GM12878 (cell line): Measurements from ENCODE around the gene BLOC1S5. TPM values are rescaled to one million over a fixed set of nuclear protein-coding genes. Genes with fewer than 3 reads are reported as not detected.

Experiments used
- EZH2 ChIP-seq: IDR thresholded peaks from 2 replicates; pipeline ENCODE4 v1.6.1; 2012; ENCODE audit warnings: low read depth, mild to moderate bottlenecking, control low read depth, inconsistent platforms, low read length, borderline replicate concordance; ENCODE audit not compliant: control insufficient read depth
- SP1 ChIP-seq: IDR thresholded peaks from one replicate; pipeline ENCODE4 v1.6.1; 2011; ENCODE audit warnings: low read depth, low read length
- ZNF207 ChIP-seq: fragments of 450-650 bp; IDR thresholded peaks from 2 replicates; pipeline ENCODE4 v1.6.1; 2014; ENCODE audit warnings: antibody characterized with exemption, mild to moderate bottlenecking, borderline replicate concordance
- polyA plus RNA-seq, 11 experiments: library from polyadenylated mRNA; depleted of rRNA in 4 of 11; unstranded in 6 of 11; stranded (reverse) in 5 of 11; fragments of >200 nt; fragmentation: Nextera tagmentation in 4 of 11; fragmentation: Illumina TruSeq in 1 of 11; extraction: Ambion mirVana in 4 of 11; extraction: Trizol in 1 of 11; gene quantifications; 1 replicate in 1 of 11; 2 replicates in 10 of 11; pipeline versions ENCODE4 v1.2.1 to v1.2.3, GENCODE V29; 2011 to 2016; ENCODE audit warnings: inconsistent platforms in 2 of 11, missing spikeins in 2 of 11, low read depth in 1 of 11
- total RNA-seq, 4 experiments: library from RNA; depleted of rRNA in 3 of 4; stranded (reverse); fragments of >200 nt in 3 of 4; fragmentation: Illumina TruSeq in 1 of 4; extraction: Trizol in 1 of 4; gene quantifications; 2 replicates each; pipeline versions ENCODE4 v1.2.1 to v1.2.3, GENCODE V29; 2013 to 2021
- TF ChIP-seq, protein P1 (sequence below): IDR thresholded peaks from 2 replicates; pipeline ENCODE4 v1.6.1; 2012; ENCODE audit warnings: improper control_type of control experiment, low read depth, low read length; ENCODE audit not compliant: insufficient replicate concordance
- TF ChIP-seq, protein P2 (sequence below): IDR thresholded peaks from 2 replicates; pipeline ENCODE4 v1.6.1; 2011; ENCODE audit warnings: low read depth, mild to moderate bottlenecking, low read length, moderate library complexity, borderline replicate concordance; ENCODE audit errors: extremely low read depth
- TF ChIP-seq, protein P3 (sequence below): IDR thresholded peaks from 2 replicates; pipeline ENCODE4 v1.6.1; 2012; ENCODE audit warnings: low read depth, low read length, improper control_type of control experiment
- TF ChIP-seq, protein P4 (sequence below): fragments of 450-650 bp; IDR thresholded peaks from 2 replicates; pipeline ENCODE4 v1.6.1; 2016; ENCODE audit warnings: mild to moderate bottlenecking

The BLOC1S5 gene
- total and polyA plus RNA-seq, 10 of the 15 experiments (the other 5 are each of a cell fraction or from before 2014, with no cell fraction given): 4.3 to 22.2 (median 16.1) TPM

DNA sequence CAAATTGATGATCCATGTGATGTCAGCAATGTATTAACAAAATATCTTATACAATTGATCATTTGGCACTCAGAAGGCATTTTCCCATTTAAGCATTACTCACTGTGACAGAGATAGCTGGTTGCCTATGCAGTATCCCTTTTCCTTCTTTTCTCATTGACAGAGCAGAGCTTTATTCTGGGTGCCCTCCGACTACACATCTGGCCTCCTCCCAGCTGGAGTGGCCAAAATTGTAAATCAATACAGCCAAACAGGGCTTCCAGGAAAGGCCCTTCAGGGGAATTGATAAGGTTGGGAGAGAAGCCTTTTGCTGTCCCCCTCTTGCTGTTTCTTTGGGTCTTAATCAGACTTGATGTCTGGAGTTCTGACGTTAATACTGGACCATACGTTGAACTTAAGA, 9.6 kb upstream of the BLOC1S5 start (continued):
- TF ChIP-seq, protein P1, sequence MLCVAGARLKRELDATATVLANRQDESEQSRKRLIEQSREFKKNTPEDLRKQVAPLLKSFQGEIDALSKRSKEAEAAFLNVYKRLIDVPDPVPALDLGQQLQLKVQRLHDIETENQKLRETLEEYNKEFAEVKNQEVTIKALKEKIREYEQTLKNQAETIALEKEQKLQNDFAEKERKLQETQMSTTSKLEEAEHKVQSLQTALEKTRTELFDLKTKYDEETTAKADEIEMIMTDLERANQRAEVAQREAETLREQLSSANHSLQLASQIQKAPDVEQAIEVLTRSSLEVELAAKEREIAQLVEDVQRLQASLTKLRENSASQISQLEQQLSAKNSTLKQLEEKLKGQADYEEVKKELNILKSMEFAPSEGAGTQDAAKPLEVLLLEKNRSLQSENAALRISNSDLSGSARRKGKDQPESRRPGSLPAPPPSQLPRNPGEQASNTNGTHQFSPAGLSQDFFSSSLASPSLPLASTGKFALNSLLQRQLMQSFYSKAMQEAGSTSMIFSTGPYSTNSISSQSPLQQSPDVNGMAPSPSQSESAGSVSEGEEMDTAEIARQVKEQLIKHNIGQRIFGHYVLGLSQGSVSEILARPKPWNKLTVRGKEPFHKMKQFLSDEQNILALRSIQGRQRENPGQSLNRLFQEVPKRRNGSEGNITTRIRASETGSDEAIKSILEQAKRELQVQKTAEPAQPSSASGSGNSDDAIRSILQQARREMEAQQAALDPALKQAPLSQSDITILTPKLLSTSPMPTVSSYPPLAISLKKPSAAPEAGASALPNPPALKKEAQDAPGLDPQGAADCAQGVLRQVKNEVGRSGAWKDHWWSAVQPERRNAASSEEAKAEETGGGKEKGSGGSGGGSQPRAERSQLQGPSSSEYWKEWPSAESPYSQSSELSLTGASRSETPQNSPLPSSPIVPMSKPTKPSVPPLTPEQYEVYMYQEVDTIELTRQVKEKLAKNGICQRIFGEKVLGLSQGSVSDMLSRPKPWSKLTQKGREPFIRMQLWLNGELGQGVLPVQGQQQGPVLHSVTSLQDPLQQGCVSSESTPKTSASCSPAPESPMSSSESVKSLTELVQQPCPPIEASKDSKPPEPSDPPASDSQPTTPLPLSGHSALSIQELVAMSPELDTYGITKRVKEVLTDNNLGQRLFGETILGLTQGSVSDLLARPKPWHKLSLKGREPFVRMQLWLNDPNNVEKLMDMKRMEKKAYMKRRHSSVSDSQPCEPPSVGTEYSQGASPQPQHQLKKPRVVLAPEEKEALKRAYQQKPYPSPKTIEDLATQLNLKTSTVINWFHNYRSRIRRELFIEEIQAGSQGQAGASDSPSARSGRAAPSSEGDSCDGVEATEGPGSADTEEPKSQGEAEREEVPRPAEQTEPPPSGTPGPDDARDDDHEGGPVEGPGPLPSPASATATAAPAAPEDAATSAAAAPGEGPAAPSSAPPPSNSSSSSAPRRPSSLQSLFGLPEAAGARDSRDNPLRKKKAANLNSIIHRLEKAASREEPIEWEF: no peak
- TF ChIP-seq SP1 (no peak), EZH2 (no peak), ZNF207 (no peak)
- TF ChIP-seq, protein P2, sequence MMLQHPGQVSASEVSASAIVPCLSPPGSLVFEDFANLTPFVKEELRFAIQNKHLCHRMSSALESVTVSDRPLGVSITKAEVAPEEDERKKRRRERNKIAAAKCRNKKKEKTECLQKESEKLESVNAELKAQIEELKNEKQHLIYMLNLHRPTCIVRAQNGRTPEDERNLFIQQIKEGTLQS: no peak
- TF ChIP-seq, protein P3, sequence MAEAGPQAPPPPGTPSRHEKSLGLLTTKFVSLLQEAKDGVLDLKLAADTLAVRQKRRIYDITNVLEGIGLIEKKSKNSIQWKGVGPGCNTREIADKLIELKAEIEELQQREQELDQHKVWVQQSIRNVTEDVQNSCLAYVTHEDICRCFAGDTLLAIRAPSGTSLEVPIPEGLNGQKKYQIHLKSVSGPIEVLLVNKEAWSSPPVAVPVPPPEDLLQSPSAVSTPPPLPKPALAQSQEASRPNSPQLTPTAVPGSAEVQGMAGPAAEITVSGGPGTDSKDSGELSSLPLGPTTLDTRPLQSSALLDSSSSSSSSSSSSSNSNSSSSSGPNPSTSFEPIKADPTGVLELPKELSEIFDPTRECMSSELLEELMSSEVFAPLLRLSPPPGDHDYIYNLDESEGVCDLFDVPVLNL: no peak
- TF ChIP-seq, protein P4, sequence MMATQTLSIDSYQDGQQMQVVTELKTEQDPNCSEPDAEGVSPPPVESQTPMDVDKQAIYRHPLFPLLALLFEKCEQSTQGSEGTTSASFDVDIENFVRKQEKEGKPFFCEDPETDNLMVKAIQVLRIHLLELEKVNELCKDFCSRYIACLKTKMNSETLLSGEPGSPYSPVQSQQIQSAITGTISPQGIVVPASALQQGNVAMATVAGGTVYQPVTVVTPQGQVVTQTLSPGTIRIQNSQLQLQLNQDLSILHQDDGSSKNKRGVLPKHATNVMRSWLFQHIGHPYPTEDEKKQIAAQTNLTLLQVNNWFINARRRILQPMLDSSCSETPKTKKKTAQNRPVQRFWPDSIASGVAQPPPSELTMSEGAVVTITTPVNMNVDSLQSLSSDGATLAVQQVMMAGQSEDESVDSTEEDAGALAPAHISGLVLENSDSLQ: no peak
